Measurements from ENCODE around the gene ENO1. TPM values are rescaled to one million over a fixed set of nuclear protein-coding genes. Genes with fewer than 3 reads are reported as not detected.
"Not testable (repeated sequence)": the region's sequence is repeated elsewhere in the genome, so short reads cannot be mapped to it uniquely, and the experiment has no call there.

Gene ENO1
- total RNA-seq, 4 donors from 2014 or later: 954 to 1,668 (median 1,315) TPM

GRCh38 chr1:8903410-8903809, 24.9 kb upstream of the ENO1 start:
- H3K4me3 ChIP-seq: no peak overlapping the region
- no peaks in the 10 kb centered on the region for H3K36me3 ChIP-seq
- H3K9me3 ChIP-seq: no peaks in the 10 kb centered on the region
- H3K27ac ChIP-seq: peak overlapping the region; percentile 16 to 77 (median 72)
- no peak for TF ChIP-seq CTCF (IDR thresholded peaks at IDR 0.05)
- no peak for TF ChIP-seq POLR2A (IDR thresholded peaks at IDR 0.05)
- peaks cover 21 to 79% (median 37%) of the 10 kb centered on the region in 3 donors for H3K4me1 ChIP-seq
- WGBS, 2 donors: 93% methylated on average over 3 to 6 of the region's 6 CpGs
- H3K27me3 ChIP-seq: no peaks in the 10 kb centered on the region
- intact Hi-C loops (cut with DNase I): no loop called here
- DNase-seq: no peak

GRCh38 chr1:8902765-8903164, 24.3 kb upstream of the ENO1 start:
- 58 to 60% methylated on average over 5 of the region's 5 CpGs for WGBS, 2 donors
- intact Hi-C loops (cut with DNase I): no loop called here
- Histone ChIP-seq H3K27ac (peak overlapping the region; percentile 16 to 77 (median 72)), H3K4me3 (no peak overlapping the region), H3K9me3 (no peaks in the 10 kb centered on the region), H3K36me3 (no peaks in the 10 kb centered on the region), H3K4me1 (peaks cover 20 to 79% (median 42%) of the 10 kb centered on the region in 3 donors), H3K27me3 (no peaks in the 10 kb centered on the region)
- no peak for DNase-seq
- peak in 2 of 6 experiments; percentile 14 to 41 for TF ChIP-seq CTCF (IDR thresholded peaks at IDR 0.05)
- TF ChIP-seq POLR2A (IDR thresholded peaks at IDR 0.05): no peak

GRCh38 chr1:8900684-8901083, 22.2 kb upstream of the ENO1 start:
- 79 to 90% methylated on average over 4 of the region's 4 CpGs for WGBS, 2 donors
- Histone ChIP-seq H3K4me1 (peaks cover 19 to 85% (median 41%) of the 10 kb centered on the region in 3 donors), H3K27ac (peak overlapping the region in 3 of 4 donors; percentile 60 to 73 (median 71))
- DNase-seq; H3K27me3 ChIP-seq; H3K9me3 ChIP-seq; intact Hi-C loops (cut with DNase I); H3K4me3 ChIP-seq; H3K36me3 ChIP-seq: not testable (repeated sequence)

GRCh38 chr1:8899046-8899445, 20.6 kb upstream of the ENO1 start:
- Histone ChIP-seq H3K27ac (peak overlapping the region in 3 of 4 donors; percentile 70 to 73 (median 71)), H3K9me3 (no peaks in the 10 kb centered on the region), H3K4me3 (no peak overlapping the region), H3K4me1 (peaks cover 19 to 69% (median 30%) of the 10 kb centered on the region in 3 donors), H3K27me3 (no peaks in the 10 kb centered on the region), H3K36me3 (no peaks in the 10 kb centered on the region)
- 93 to 96% methylated on average over 6 to 7 of the region's 7 CpGs for WGBS, 2 donors
- DNase-seq: no peak
- TF ChIP-seq POLR2A (IDR thresholded peaks at IDR 0.05) (no peak), CTCF (IDR thresholded peaks at IDR 0.05) (no peak)
- intact Hi-C loops (cut with DNase I): no loop called here

- Histone ChIP-seq H3K27ac (peak overlapping the region in 2 of 4 donors; percentile 52 to 58), H3K4me1 (peaks cover 16 to 62% (median 24%) of the 10 kb centered on the region in 3 donors)
- H3K36me3 ChIP-seq; H3K4me3 ChIP-seq; DNase-seq; intact Hi-C loops (cut with DNase I); H3K27me3 ChIP-seq; H3K9me3 ChIP-seq: not testable (repeated sequence)
- 90 to 97% methylated on average over 4 of the region's 5 CpGs for WGBS, 2 donors
Observed at GRCh38 chr1:8898418-8898817, 19.9 kb upstream of the ENO1 start.

- H3K27me3 ChIP-seq; DNase-seq; intact Hi-C loops (cut with DNase I); H3K36me3 ChIP-seq; H3K4me3 ChIP-seq; H3K9me3 ChIP-seq: not testable (repeated sequence)
- H3K4me1 ChIP-seq: peaks cover 15 to 53% (median 23%) of the 10 kb centered on the region in 3 donors
- 55 to 56% methylated on average over 4 of the region's 4 CpGs for WGBS, 2 donors
- peak overlapping the region; percentile 49 to 58 (median 54) for H3K27ac ChIP-seq
Observed at GRCh38 chr1:8897505-8897904, 19.0 kb upstream of the ENO1 start.

GRCh38 chr1:8896775-8897174, 18.3 kb upstream of the ENO1 start:
- H3K9me3 ChIP-seq; intact Hi-C loops (cut with DNase I); H3K27me3 ChIP-seq; DNase-seq; H3K4me3 ChIP-seq; H3K36me3 ChIP-seq: not testable (repeated sequence)
- 36 to 52% methylated on average over 3 of the region's 3 CpGs for WGBS, 2 donors
- peak overlapping the region; percentile 39 to 58 (median 48) for H3K27ac ChIP-seq
- peaks cover 15 to 49% (median 23%) of the 10 kb centered on the region in 3 donors for H3K4me1 ChIP-seq
